ENCODE results near the gene METTL16.

- peak; percentile 3 for TF ChIP-seq CTCF (IDR thresholded peaks at IDR 0.05; ENCODE audit: poor library complexity)
- TF ChIP-seq EZH2phosphoT487 (IDR thresholded peaks at IDR 0.05; ENCODE audit: low read depth, severe bottlenecking, unreplicated experiment), result no peak
- no peak for TF ChIP-seq EZH2 (IDR thresholded peaks at IDR 0.05; ENCODE audit: borderline replicate concordance)
Observed at GRCh38 chr17:2369551-2370210, 142.0 kb downstream of the METTL16 start.
